Activated CD8-positive, alpha-beta memory T cell treated with anti-CD3 and anti-CD28 coated beads, Interleukin-2, amount 50 U/mL, for 24 hours (primary cell): Measurements from ENCODE around the gene KIAA0232.
"Not testable (repeated sequence)": the region's sequence is repeated elsewhere in the genome, so short reads cannot be mapped to it uniquely, and the experiment has no call there.

Source experiments
- DNase-seq: peaks from one replicate; pipeline ENCODE4 v3.0.0-alpha.2; 2020; ENCODE audit errors: extremely low read depth

KIAA0232 gene

DNA sequence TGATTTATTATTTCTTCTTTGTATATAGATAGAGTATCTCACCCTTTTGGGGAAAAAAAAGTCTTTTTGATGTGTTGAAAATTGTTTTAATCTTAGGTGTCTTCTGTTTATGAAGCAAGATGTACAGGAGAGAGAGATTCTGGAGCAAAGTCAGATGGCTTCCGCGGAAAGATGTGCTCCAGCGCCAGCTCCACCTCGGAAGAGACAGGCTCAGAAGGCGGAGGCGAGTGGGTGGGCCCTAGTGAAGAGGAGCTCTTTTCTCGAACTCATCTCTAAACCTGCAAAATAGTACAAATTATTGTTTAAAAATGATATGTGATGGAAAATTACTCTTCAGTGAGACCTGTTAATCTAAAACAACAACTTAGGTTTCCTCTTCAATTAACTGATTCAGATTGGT lies 98.2 kb downstream of the KIAA0232 start:
- no peak for DNase-seq

DNA sequence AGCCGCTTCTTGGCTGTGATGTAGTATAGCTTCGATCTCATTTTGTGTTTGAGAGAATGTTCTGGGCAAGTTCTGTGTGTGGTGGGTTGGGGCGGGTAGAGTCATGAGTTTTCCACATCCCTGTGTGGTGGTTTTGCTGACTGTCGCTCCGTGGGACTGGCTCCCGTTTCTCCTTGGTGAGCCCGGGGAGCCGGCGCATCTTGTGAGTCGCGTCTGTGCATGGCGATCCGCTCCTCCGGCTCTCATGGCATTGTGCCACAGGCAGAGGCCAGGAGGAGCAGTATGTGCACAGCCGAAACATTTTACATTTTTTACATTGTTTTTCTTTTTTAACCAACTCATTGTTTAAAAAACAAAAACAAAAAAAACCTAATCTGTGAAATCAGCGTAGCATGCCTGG lies 99.4 kb downstream of the KIAA0232 start:
- no peak for DNase-seq

DNA sequence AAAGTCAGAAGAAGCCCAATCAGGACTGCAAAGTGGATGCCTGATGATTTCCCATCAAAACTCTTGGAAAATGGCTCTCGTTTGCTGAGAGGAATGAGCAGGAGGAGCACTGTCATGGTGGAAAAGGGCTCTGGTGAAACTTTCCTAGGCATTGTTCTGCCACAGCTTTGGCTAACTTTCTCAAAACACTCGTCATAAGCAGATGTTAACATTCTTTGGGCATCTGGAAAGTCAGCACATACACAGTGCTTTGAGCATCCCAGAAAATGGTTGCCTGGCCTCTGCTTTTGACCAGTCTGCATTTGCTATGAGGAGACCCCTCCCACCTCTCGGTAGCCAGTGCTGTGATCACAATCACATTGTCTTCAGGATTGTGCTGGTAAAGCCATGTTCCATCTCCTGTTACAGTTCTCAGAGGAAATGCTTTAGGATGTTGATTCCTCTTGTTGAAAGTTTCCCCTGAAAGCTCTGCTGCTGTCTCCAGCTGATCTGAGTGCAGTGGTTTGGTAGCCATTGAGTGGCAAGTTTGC lies 101.9 kb downstream of the KIAA0232 start:
- no peak for DNase-seq

GRCh38 chr4:6885953-6886557 lies 103.5 kb downstream of the KIAA0232 start:
- DNase-seq = no peak

GRCh38 chr4:6886886-6887285 lies 104.4 kb downstream of the KIAA0232 start:
- DNase-seq = no peak

DNA sequence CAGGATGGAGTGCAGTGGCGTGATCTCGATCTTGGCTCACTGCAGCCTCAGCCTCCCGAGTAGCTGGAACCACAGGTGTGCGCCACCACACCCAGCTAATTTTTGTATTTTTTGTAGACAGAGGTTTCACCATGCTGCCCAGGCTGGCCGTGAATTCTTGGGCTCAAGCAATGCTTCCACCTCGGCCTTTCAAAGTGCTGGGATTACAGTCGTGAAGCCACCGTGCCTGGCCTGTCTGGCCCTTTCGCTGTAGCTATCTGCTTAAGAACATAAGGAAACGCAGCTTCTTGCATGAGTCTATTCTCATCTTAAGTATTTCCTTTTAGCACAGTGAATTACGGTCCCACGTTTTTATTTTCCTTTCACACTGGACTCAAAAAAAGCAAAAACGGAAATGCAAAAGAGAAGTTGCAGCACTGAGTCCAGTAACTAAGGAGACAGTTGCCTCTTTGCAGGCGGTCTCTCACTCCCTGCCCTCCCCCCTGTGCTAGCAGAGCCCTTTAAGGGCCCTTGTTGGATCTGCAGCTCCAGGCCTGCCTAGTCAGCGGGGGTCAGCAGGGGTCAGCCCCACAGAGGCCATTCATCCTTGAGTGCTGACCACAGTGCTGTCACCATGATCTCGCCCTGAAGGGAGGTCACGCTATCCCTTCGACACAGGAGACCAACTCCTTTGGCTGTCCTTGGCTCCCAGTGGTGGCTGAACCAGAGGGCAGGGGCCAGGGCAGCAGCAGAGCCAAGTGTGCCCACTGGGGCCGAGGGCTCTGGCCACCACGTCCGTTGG lies 105.3 kb downstream of the KIAA0232 start:
- no peak for DNase-seq

GRCh38 chr4:6888506-6889071 lies 106.1 kb downstream of the KIAA0232 start:
- DNase-seq = no peak

- DNase-seq = no peak
Measured at GRCh38 chr4:6889101-6889735, 106.7 kb downstream of the KIAA0232 start.

DNA sequence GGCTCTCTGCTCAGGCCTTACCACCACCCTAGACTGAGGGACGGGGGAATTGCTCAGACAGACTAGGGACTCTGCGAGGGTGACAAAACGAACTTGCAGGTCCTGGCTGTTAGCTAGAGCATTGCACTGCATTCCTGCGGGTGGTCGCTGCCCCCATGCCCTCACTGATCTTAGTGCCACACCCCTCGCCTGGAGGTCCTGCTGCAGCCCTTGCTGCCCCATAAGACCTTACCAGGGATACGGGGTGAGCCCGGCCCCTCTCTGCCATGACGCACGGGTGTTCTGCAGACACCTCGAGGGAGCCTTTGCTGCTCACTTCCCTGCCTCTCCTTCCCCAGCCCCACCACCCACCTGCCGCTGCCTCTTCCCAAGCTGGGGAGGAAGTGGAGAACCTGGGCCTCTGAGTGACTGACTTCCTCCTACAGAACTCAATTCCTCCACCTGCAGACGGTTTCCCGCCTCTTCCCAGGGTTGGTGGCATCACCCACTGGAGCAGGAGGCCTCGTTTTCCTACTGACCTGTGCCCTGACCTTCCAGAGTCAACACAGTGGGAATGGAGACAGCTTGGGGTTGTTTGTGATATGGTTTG lies 107.3 kb downstream of the KIAA0232 start:
- DNase-seq = no peak

DNA sequence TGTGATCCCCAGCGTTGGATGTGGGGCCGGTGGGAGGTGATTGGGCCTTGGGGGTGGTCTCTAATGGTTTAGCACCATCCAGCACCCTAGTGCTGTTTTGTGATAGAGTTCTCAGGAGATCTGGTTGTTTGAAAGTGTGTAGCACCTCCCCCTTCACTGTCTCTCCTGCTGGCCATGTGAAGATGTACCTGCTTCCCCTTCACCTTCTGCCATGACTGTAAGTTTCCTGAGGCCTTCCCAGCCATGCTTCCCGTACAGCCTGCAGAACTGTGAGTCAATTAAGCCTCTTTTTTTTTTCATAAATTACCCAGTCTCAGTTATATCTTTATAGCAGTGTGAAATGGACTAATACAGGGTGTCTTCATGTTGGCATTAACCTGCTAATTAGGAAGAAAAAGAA lies 107.8 kb downstream of the KIAA0232 start:
- no peak for DNase-seq

DNA sequence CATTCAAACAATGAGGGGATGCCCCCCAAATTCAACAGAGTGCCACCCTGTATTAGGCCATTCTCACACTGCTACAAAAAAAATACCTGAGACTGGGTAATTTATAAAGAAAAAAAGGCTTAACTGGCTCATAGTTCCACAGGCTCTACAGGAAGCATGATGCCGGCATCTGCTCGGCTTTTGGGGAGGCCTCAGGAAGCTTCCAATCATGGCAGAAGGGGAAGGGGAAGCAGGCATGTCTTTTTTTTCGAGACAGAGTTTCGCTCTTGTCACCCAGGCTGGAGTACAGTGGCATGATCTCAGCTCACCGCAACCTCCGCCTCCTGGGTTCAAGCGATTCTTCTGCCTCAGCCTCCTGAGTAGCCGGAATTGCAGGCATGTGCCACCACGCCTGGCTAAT lies 108.4 kb downstream of the KIAA0232 start:
- DNase-seq = not testable (repeated sequence)

GRCh38 chr4:6891436-6892170 lies 109.1 kb downstream of the KIAA0232 start:
- DNase-seq = no peak

DNA sequence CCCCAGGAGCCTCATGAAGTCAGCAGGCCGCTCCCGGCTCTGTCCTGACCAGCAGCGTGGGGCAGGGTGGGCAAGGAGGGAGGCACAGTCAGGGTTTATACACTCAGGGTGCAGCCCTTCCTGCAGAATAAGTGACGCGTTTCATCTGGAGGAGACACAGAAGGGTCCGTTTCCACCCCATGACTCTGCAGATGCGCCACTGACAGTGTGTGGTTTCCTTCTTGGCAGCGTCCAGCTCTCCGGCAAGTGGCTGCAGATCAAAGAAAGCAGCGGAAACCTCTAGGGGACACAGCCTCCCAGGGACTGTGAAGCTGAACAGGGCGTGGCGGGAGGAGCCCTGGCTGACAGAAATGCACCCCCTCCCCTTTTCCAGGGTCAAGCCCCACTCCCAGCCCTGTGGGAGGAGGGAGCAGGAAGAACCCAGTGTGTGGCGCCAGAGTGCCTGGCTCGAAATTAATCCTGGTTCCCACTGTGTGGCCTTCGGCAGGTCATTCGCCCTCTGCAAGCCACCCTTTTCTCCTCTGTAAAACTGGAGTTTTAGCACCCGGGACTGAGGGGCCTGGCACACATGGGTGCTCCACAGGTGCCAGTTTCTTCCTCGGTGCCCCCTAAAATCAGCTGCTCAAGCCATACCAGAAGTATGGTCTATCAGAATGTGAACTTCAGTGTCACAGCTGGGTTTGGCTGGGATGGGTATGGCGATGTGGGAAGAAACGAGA lies 109.8 kb downstream of the KIAA0232 start:
- DNase-seq = no peak

- no peak for DNase-seq
Measured at GRCh38 chr4:6892909-6893202, 110.3 kb downstream of the KIAA0232 start.

- DNase-seq = no peak
Measured at GRCh38 chr4:6893449-6894085, 111.0 kb downstream of the KIAA0232 start.

GRCh38 chr4:6894086-6894478 lies 111.6 kb downstream of the KIAA0232 start:
- DNase-seq = no peak

DNA sequence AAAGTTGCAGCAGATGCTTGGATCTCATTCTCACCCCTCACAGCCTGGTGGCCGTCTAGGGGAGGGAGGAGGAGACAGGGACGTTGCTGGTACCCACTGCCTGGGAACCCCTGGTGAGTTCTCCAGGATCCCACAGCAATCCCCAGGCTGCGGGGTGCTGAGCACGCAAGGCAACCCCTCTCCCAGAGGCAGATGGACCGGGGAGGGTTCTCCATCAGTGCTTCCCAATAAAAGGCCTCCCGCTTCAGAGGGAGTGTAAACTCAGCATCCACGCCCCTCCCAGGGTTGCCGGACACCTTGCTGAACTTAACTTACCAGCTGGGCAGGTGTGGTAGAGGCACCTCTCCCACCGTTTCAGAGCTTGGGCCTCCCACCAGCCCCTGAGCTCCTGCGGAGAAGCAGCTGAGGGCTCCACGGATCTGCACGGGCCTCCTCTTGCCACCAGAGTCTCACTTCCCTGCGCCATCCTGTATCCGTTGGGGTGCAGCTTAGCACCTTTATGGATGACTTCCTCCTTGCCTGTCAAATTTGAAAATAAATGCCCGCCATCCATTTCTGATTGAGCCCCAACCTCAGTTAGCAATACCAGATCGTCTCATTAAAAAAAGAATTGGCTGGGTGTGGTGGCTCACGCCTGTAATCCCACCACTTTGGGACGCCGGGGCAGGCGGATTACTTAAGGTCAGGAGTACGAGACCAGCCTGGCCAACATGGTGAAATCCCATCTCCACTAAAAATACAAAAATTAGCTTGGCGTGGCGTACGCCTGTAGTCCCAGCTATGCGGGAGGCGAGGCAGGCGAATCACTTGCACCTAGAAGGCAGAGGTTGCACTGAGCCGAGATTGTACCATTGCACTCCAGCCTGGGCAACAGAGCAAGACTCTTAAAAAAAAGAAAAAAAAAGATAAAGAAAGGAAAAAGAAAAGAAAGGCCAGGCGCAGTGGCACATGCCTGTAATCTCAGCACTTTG lies 112.3 kb downstream of the KIAA0232 start:
- DNase-seq = no peak

DNA sequence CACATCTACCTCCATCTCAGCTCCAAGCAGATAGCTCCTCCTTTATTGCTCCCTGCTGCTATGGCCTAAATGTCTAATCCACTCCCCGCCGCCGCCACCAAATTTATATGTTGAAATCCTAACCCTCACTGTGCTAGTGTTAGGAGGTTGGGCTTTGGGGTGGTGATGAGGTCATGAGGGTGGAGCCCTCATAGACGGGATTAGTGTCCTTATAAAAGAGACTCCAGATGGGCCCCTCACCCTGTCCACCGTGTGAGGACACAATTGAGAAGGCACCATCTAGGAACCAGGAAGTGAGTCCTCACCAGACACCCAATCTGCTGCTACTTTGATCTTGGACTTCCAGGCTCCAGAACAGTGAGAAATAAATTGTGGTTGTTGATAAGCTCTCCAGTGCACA lies 113.5 kb downstream of the KIAA0232 start:
- no peak for DNase-seq

- DNase-seq = no peak
Measured at GRCh38 chr4:6898763-6899162, 116.2 kb downstream of the KIAA0232 start.
